Measurements from ENCODE around the gene GFAP. TPM values are rescaled to one million over a fixed set of nuclear protein-coding genes. Genes with fewer than 3 reads are reported as not detected.
A peak's percentile ranks its signal among the peaks of the same experiment; 100 is the strongest.

The GFAP gene
- total RNA-seq, 1 donor from 2014 or later, result not detected

- Histone ChIP-seq H3K4me2 (ENCODE audit: low read length) (no peak overlapping the region), H3K9ac (ENCODE audit: low read length) (no peak overlapping the region), H3K4me3 (ENCODE audit: insufficient read depth, low read depth, low read length) (no peak overlapping the region), H3K27me3 (ENCODE audit: insufficient read depth, low read length) (no peaks in the 10 kb centered on the region), H3K4me1 (ENCODE audit: insufficient read depth, low read length) (peaks cover 5% of the 10 kb centered on the region), H3K36me3 (ENCODE audit: insufficient read depth, low read length) (peaks cover 39% of the 10 kb centered on the region), H4K20me1 (ENCODE audit: insufficient read depth, low read length) (peaks cover 40% of the 10 kb centered on the region), H3K27ac (ENCODE audit: low read depth, low read length) (no peak overlapping the region), H3K79me2 (ENCODE audit: insufficient read depth, low read length) (peaks cover 36% of the 10 kb centered on the region), H3K9me3 (ENCODE audit: insufficient read depth, low read depth, low read length) (no peaks in the 10 kb centered on the region), H2AFZ (ENCODE audit: low read depth, low read length) (no peak overlapping the region)
- peak overlapping the region; percentile 63 for H3K27ac Mint-ChIP-seq (ENCODE audit: unreplicated experiment)
- DNase-seq (ENCODE audit: low read depth), result peak; percentile 49
- peaks cover 21% of the 10 kb centered on the region for H3K36me3 Mint-ChIP-seq (ENCODE audit: low read depth, unreplicated experiment)
- H3K4me3 Mint-ChIP-seq (ENCODE audit: unreplicated experiment), result no peak overlapping the region
- no peak for FAIRE-seq
- TF ChIP-seq CTCF (IDR thresholded peaks at IDR 0.05; ENCODE audit: insufficient read depth, low read depth, low read length) (no peak), EZH2 (IDR thresholded peaks at IDR 0.05; ENCODE audit: insufficient read depth, low read length) (no peak)
- peaks cover 2% of the 10 kb centered on the region for H3K4me1 Mint-ChIP-seq (ENCODE audit: low read depth, unreplicated experiment)
- no peaks in the 10 kb centered on the region for H3K9me3 Mint-ChIP-seq (ENCODE audit: unreplicated experiment)
- no peaks in the 10 kb centered on the region for H3K27me3 Mint-ChIP-seq (ENCODE audit: low read depth, unreplicated experiment)
Measured at GRCh38 chr17:44884941-44885340, 30.4 kb downstream of the GFAP start.

- TF ChIP-seq EZH2 (IDR thresholded peaks at IDR 0.05; ENCODE audit: insufficient read depth, low read length) (no peak), CTCF (IDR thresholded peaks at IDR 0.05; ENCODE audit: insufficient read depth, low read depth, low read length) (no peak)
- Histone ChIP-seq H4K20me1 (ENCODE audit: insufficient read depth, low read length) (peaks cover 22% of the 10 kb centered on the region), H3K9me3 (ENCODE audit: insufficient read depth, low read depth, low read length) (no peaks in the 10 kb centered on the region), H3K4me3 (ENCODE audit: insufficient read depth, low read depth, low read length) (no peak overlapping the region), H3K27me3 (ENCODE audit: insufficient read depth, low read length) (no peaks in the 10 kb centered on the region), H3K79me2 (ENCODE audit: insufficient read depth, low read length) (no peaks in the 10 kb centered on the region), H3K27ac (ENCODE audit: low read depth, low read length) (no peak overlapping the region), H3K4me1 (ENCODE audit: insufficient read depth, low read length) (no peaks in the 10 kb centered on the region), H3K36me3 (ENCODE audit: insufficient read depth, low read length) (peaks cover 50% of the 10 kb centered on the region), H2AFZ (ENCODE audit: low read depth, low read length) (no peak overlapping the region), H3K4me2 (ENCODE audit: low read length) (no peak overlapping the region), H3K9ac (ENCODE audit: low read length) (no peak overlapping the region)
- H3K27me3 Mint-ChIP-seq (ENCODE audit: low read depth, unreplicated experiment), result no peaks in the 10 kb centered on the region
- H3K9me3 Mint-ChIP-seq (ENCODE audit: unreplicated experiment), result no peaks in the 10 kb centered on the region
- H3K4me1 Mint-ChIP-seq (ENCODE audit: low read depth, unreplicated experiment), result peaks cover 2% of the 10 kb centered on the region
- no peak overlapping the region for H3K4me3 Mint-ChIP-seq (ENCODE audit: unreplicated experiment)
- DNase-seq (ENCODE audit: low read depth) (no peak), FAIRE-seq (no peak)
- H3K36me3 Mint-ChIP-seq (ENCODE audit: low read depth, unreplicated experiment), result peaks cover 23% of the 10 kb centered on the region
- H3K27ac Mint-ChIP-seq (ENCODE audit: unreplicated experiment), result no peak overlapping the region
Measured at GRCh38 chr17:44881145-44881544, 34.2 kb downstream of the GFAP start.

GRCh38 chr17:44880062-44880461 is 35.2 kb downstream of the GFAP start:
- no peak for DNase-seq (ENCODE audit: low read depth)
- peaks cover 2% of the 10 kb centered on the region for H3K4me1 Mint-ChIP-seq (ENCODE audit: low read depth, unreplicated experiment)
- Histone ChIP-seq H3K4me2 (ENCODE audit: low read length) (no peak overlapping the region), H3K9ac (ENCODE audit: low read length) (no peak overlapping the region), H3K4me1 (ENCODE audit: insufficient read depth, low read length) (no peaks in the 10 kb centered on the region), H3K27me3 (ENCODE audit: insufficient read depth, low read length) (no peaks in the 10 kb centered on the region), H3K36me3 (ENCODE audit: insufficient read depth, low read length) (peaks cover 57% of the 10 kb centered on the region), H4K20me1 (ENCODE audit: insufficient read depth, low read length) (peaks cover 27% of the 10 kb centered on the region), H2AFZ (ENCODE audit: low read depth, low read length) (no peak overlapping the region), H3K4me3 (ENCODE audit: insufficient read depth, low read depth, low read length) (no peak overlapping the region), H3K9me3 (ENCODE audit: insufficient read depth, low read depth, low read length) (no peaks in the 10 kb centered on the region), H3K27ac (ENCODE audit: low read depth, low read length) (no peak overlapping the region), H3K79me2 (ENCODE audit: insufficient read depth, low read length) (no peaks in the 10 kb centered on the region)
- TF ChIP-seq EZH2 (IDR thresholded peaks at IDR 0.05; ENCODE audit: insufficient read depth, low read length) (no peak), CTCF (IDR thresholded peaks at IDR 0.05; ENCODE audit: insufficient read depth, low read depth, low read length) (no peak)
- H3K4me3 Mint-ChIP-seq (ENCODE audit: unreplicated experiment), result no peak overlapping the region
- H3K9me3 Mint-ChIP-seq (ENCODE audit: unreplicated experiment), result no peaks in the 10 kb centered on the region
- no peak overlapping the region for H3K27ac Mint-ChIP-seq (ENCODE audit: unreplicated experiment)
- FAIRE-seq, result no peak
- no peaks in the 10 kb centered on the region for H3K27me3 Mint-ChIP-seq (ENCODE audit: low read depth, unreplicated experiment)
- peaks cover 26% of the 10 kb centered on the region for H3K36me3 Mint-ChIP-seq (ENCODE audit: low read depth, unreplicated experiment)

Data from astrocyte (in vitro differentiated cells and primary cell).